CD4-positive, alpha-beta T cell treated with Interleukin-17A for 4 hours (primary cell): Measurements from ENCODE around the gene LPP.
"Not testable (repeated sequence)": the region's sequence is repeated elsewhere in the genome, so short reads cannot be mapped to it uniquely, and the experiment has no call there.

Experiments
- DNase-seq: peaks from one replicate; pipeline ENCODE4 v3.0.0-alpha.2; 2020; ENCODE audit warnings: mixed read lengths

Gene LPP

GRCh38 chr3:188407158-188407880 is 253.4 kb downstream of the LPP start:
- DNase-seq, result no peak

GRCh38 chr3:188408831-188409230 is 254.9 kb downstream of the LPP start:
- no peak for DNase-seq

GRCh38 chr3:188411750-188412149 is 257.8 kb downstream of the LPP start:
- no peak for DNase-seq

GRCh38 chr3:188415196-188415595 is 261.2 kb downstream of the LPP start:
- DNase-seq, result no peak

GRCh38 chr3:188416041-188416440 is 262.1 kb downstream of the LPP start:
- DNase-seq, result no peak

GRCh38 chr3:188417271-188417696 is 263.3 kb downstream of the LPP start:
- DNase-seq, result no peak

- no peak for DNase-seq
Observed at GRCh38 chr3:188417766-188418165, 263.8 kb downstream of the LPP start.

- DNase-seq, result no peak
Observed at GRCh38 chr3:188421151-188421821, 267.3 kb downstream of the LPP start.

- no peak for DNase-seq
Observed at GRCh38 chr3:188421836-188422540, 268.0 kb downstream of the LPP start.

- not testable (repeated sequence) for DNase-seq
Observed at GRCh38 chr3:188427981-188428380, 274.0 kb downstream of the LPP start.

GRCh38 chr3:188431040-188431439 is 277.1 kb downstream of the LPP start:
- no peak for DNase-seq

GRCh38 chr3:188431553-188431952 is 277.6 kb downstream of the LPP start:
- no peak for DNase-seq

- no peak for DNase-seq
Observed at GRCh38 chr3:188432802-188433520, 279.0 kb downstream of the LPP start.

GRCh38 chr3:188433521-188434150 is 279.7 kb downstream of the LPP start:
- no peak for DNase-seq

- no peak for DNase-seq
Observed at GRCh38 chr3:188434594-188434993, 280.6 kb downstream of the LPP start.

GRCh38 chr3:188435266-188435665 is 281.3 kb downstream of the LPP start:
- no peak for DNase-seq

GRCh38 chr3:188437926-188438325 is 284.0 kb downstream of the LPP start:
- DNase-seq, result no peak

GRCh38 chr3:188439080-188439479 is 285.1 kb downstream of the LPP start:
- peak; percentile 39 for DNase-seq

GRCh38 chr3:188440340-188440972 is 286.5 kb downstream of the LPP start:
- DNase-seq, result no peak

GRCh38 chr3:188442430-188442829 is 288.5 kb downstream of the LPP start:
- no peak for DNase-seq

- not testable (repeated sequence) for DNase-seq
Observed at GRCh38 chr3:188445175-188445574, 291.2 kb downstream of the LPP start.

GRCh38 chr3:188446014-188446413 is 292.1 kb downstream of the LPP start:
- DNase-seq, result no peak
